ENCODE results near the gene POLK. TPM values are rescaled to one million over a fixed set of nuclear protein-coding genes. Genes with fewer than 3 reads are reported as not detected.

The POLK gene
- total and polyA plus RNA-seq, 4 donors = 3.7 to 20.6 (median 9.8) TPM

- TF ChIP-seq, protein P1, sequence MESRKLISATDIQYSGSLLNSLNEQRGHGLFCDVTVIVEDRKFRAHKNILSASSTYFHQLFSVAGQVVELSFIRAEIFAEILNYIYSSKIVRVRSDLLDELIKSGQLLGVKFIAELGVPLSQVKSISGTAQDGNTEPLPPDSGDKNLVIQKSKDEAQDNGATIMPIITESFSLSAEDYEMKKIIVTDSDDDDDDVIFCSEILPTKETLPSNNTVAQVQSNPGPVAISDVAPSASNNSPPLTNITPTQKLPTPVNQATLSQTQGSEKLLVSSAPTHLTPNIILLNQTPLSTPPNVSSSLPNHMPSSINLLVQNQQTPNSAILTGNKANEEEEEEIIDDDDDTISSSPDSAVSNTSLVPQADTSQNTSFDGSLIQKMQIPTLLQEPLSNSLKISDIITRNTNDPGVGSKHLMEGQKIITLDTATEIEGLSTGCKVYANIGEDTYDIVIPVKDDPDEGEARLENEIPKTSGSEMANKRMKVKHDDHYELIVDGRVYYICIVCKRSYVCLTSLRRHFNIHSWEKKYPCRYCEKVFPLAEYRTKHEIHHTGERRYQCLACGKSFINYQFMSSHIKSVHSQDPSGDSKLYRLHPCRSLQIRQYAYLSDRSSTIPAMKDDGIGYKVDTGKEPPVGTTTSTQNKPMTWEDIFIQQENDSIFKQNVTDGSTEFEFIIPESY (IDR thresholded peaks at IDR 0.05) = no peak
- TF ChIP-seq HNF4A (conservative IDR thresholded peaks at IDR 0.05) = no peak
- no peak for TF ChIP-seq RAD21 (IDR thresholded peaks at IDR 0.05)
- no peak for TF ChIP-seq YY1 (IDR thresholded peaks at IDR 0.05)
- TF ChIP-seq MAX (IDR thresholded peaks at IDR 0.05) = no peak
- TF ChIP-seq FOXA2 (IDR thresholded peaks at IDR 0.05) = no peak
- TF ChIP-seq SP1 (IDR thresholded peaks at IDR 0.05) = no peak
- TF ChIP-seq TAF1 (conservative IDR thresholded peaks at IDR 0.05) = no peak
- TF ChIP-seq JUND (IDR thresholded peaks at IDR 0.05) = no peak
- no peak for TF ChIP-seq GABPA (IDR thresholded peaks at IDR 0.05 in 1 of 2, conservative IDR thresholded peaks at IDR 0.05 in 1 of 2)
These were observed 12.9 kb downstream of the POLK start (continued) for GRCh38 chr5:75524591-75524990.

DNA sequence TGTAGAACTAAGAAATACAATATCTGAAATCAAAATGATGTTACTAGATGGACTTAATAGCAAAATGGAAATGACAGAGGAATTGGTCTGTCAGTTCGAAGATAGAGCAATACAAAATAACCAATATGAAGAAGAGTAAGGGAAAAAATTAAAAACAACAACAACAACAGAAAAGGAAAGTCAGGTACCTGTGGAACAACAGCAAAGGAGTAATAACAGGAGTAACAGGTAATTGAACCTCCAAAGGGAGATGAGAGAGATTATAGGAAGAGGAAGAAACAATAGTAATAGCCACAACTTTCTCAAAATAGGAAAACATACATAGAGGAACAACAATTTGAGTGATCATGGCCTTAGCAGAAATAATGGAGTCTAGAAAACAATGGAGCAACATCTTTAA lies 13.7 kb downstream of the POLK start:
- no peak overlapping the region for H3K27ac ChIP-seq (ENCODE audit: low read depth in 1 of 2, low read length in 2 of 2)
- no peaks in the 10 kb centered on the region for H3K36me3 ChIP-seq (ENCODE audit: control insufficient read depth in 4 of 4, insufficient read depth in 3 of 4, low read depth in 1 of 4, low read length in 3 of 4)
- no peak for DNase-seq (ENCODE audit: low spot score)
- no peaks in the 10 kb centered on the region for H3K4me1 ChIP-seq (ENCODE audit: control insufficient read depth in 4 of 4, insufficient read depth in 4 of 4, low read length in 3 of 4)
- no peak overlapping the region for H3K9ac ChIP-seq (ENCODE audit: low read depth in 1 of 2, low read length in 2 of 2)
- WGBS = 99% methylated on average over 1 of the region's 1 CpG
- no peaks in the 10 kb centered on the region for H3K9me3 ChIP-seq (ENCODE audit: control insufficient read depth in 4 of 4, low read length in 3 of 4)
- no peaks in the 10 kb centered on the region for H3K27me3 ChIP-seq (ENCODE audit: control insufficient read depth in 4 of 4, insufficient read depth in 4 of 4, low read length in 3 of 4)
- no peak for TF ChIP-seq REST (IDR thresholded peaks at IDR 0.05)
- TF ChIP-seq SP1 (IDR thresholded peaks at IDR 0.05) = no peak
- TF ChIP-seq, protein P2, sequence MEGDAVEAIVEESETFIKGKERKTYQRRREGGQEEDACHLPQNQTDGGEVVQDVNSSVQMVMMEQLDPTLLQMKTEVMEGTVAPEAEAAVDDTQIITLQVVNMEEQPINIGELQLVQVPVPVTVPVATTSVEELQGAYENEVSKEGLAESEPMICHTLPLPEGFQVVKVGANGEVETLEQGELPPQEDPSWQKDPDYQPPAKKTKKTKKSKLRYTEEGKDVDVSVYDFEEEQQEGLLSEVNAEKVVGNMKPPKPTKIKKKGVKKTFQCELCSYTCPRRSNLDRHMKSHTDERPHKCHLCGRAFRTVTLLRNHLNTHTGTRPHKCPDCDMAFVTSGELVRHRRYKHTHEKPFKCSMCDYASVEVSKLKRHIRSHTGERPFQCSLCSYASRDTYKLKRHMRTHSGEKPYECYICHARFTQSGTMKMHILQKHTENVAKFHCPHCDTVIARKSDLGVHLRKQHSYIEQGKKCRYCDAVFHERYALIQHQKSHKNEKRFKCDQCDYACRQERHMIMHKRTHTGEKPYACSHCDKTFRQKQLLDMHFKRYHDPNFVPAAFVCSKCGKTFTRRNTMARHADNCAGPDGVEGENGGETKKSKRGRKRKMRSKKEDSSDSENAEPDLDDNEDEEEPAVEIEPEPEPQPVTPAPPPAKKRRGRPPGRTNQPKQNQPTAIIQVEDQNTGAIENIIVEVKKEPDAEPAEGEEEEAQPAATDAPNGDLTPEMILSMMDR (IDR thresholded peaks at IDR 0.05; ENCODE audit: low read depth, low read length, missing input control) = no peak
- no peak for TF ChIP-seq TAF1 (conservative IDR thresholded peaks at IDR 0.05)
- TF ChIP-seq FOXA2 (IDR thresholded peaks at IDR 0.05) = no peak
- no peak for TF ChIP-seq MAX (IDR thresholded peaks at IDR 0.05)
- no peak for TF ChIP-seq HNF4G (IDR thresholded peaks at IDR 0.05)
- TF ChIP-seq, protein P3, sequence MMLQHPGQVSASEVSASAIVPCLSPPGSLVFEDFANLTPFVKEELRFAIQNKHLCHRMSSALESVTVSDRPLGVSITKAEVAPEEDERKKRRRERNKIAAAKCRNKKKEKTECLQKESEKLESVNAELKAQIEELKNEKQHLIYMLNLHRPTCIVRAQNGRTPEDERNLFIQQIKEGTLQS (IDR thresholded peaks at IDR 0.05) = no peak
- H3K4me3 ChIP-seq (ENCODE audit: low read depth in 1 of 3, low read length in 3 of 3) = no peak overlapping the region
